ENCODE results near the gene KBTBD4. TPM values are rescaled to one million over a fixed set of nuclear protein-coding genes. Genes with fewer than 3 reads are reported as not detected.

KBTBD4 gene
- total and polyA plus RNA-seq, 2 of the 8 experiments (the other 6 are each of a cell fraction or from before 2014, with no cell fraction given) = 12.0 to 19.5 TPM

DNA sequence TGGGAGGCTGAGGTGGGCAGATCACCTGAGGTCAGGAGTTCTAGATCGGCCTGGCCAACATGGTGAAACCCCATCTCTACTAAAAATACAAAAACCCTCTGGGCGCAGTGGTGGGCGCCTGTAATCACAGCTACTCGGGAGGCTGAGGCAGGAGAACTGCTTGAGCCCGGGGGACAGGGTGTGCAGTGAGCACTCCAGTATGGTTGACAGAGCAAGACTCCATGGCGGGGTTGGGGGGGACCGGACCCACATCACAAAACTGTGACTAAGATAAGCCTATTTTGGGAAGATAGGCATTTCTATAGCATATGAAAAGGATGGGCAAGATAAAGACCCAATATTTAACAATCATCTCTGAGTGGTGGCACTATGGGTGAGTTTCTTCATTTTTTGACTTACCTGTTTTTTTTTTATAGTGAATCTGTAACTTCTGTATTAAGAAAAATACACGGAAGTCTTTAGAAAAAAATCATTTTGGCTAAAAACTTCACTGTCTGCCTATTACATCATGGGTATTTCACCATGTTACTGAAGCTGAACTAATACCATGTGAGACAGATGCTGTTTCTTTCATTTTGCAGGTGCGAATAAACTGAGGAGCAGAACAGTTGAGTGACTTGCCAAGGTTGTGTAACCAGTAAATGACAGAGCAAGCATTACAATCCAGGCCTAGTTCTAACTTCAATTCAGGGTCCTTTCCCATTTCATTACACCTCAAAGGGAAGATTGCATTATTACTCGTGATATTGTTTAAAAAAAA lies 28.3 kb downstream of the KBTBD4 start:
- CTCF ChIA-PET (ENCODE audit: partially characterized antibody) = interaction anchor here (1.5 to 2.3 kb wide), 4 partner anchors 10 to 67 kb away, joined by 3 to 25 read pairs (median 7); no protein-coding TSS in a partner anchor
- H3K56ac ChIP-seq (replicated peaks; ENCODE audit: insufficient read length, low read depth, low read length) = no peak overlapping the region
- no peak overlapping the region for H4K5ac ChIP-seq (ENCODE audit: insufficient read length, low read depth, low read length)
- no peak overlapping the region for H3K9ac ChIP-seq (replicated peaks in 1 of 4; ENCODE audit: extremely low read depth in 1 of 4, low read depth in 3 of 4, low read length in 3 of 4)
- no peak overlapping the region for H4K91ac ChIP-seq (replicated peaks; ENCODE audit: insufficient read length, low read length)
- FAIRE-seq (no peak), DNase-seq (ENCODE audit: low read depth in 1 of 2, low spot score in 2 of 2) (no peak)
- peaks cover 3% of the 10 kb centered on the region; the same call in 1 of the 2 replicates for H3K23me2 ChIP-seq (ENCODE audit: low read depth, low read length)
- H3K4me3 ChIP-seq (ENCODE audit: extremely low read depth in 1 of 4, insufficient read depth in 2 of 4, low read depth in 3 of 4, low read length in 4 of 4) = peak overlapping the region in 1 of 4 experiments; percentile 83; a peak in 1 of 8 replicates
- H2BK5ac ChIP-seq (ENCODE audit: low read depth, low read length) = no peak overlapping the region
- no peak overlapping the region for H3K27ac ChIP-seq (ENCODE audit: low read depth, low read length)
- H3K18ac ChIP-seq (ENCODE audit: extremely low read depth, low read length) = no peak overlapping the region
- no peak overlapping the region for H2AK5ac ChIP-seq (ENCODE audit: low read depth, low read length)
- H3K36me3 ChIP-seq (ENCODE audit: control insufficient read depth in 2 of 4, insufficient read depth in 4 of 4, low read length in 3 of 4) = peaks cover 0 to 6% (median 0%) of the 10 kb centered on the region in 4 experiments; a peak in 1 of 8 replicates
- H3K27me3 ChIP-seq (replicated peaks in 1 of 4; ENCODE audit: control insufficient read depth in 3 of 4, extremely low read depth in 1 of 4, insufficient read depth in 3 of 4, low read length in 3 of 4) = no peaks in the 10 kb centered on the region
- H3K4ac ChIP-seq (replicated peaks; ENCODE audit: insufficient read length, low read depth, low read length) = no peak overlapping the region
- H3K79me1 ChIP-seq (ENCODE audit: low read depth, low read length) = no peaks in the 10 kb centered on the region
- H2AFZ ChIP-seq (ENCODE audit: low read length) = no peak overlapping the region
- no peak overlapping the region for H2BK15ac ChIP-seq (ENCODE audit: low read length)
- 92% methylated on average over 10 of the region's 10 CpGs; no CpG with 5 or more reads in 1 of the 2 experiments for WGBS, 2 experiments (ENCODE audit: extremely low coverage in 1 of 2, insufficient coverage in 1 of 2, insufficient read length in 1 of 2, insufficient replicate concordance in 2 of 2, low coverage in 1 of 2, low lambda C conversion rate in 2 of 2, missing lambda C conversion rate in 1 of 2)
- H2BK20ac ChIP-seq (ENCODE audit: low read length) = no peak overlapping the region
- H3K23ac ChIP-seq (ENCODE audit: insufficient read length) = no peak overlapping the region
- no peak overlapping the region; a peak in 1 of 4 replicates for H3K4me2 ChIP-seq (ENCODE audit: insufficient read depth in 1 of 2, low read depth in 2 of 2, low read length in 2 of 2)
- H2BK12ac ChIP-seq (ENCODE audit: low read depth, low read length) = no peak overlapping the region
- peaks cover 13 to 19% of the 10 kb centered on the region in 2 experiments for H4K20me1 ChIP-seq (replicated peaks in 1 of 2; ENCODE audit: control insufficient read depth in 1 of 2, insufficient read depth in 2 of 2, low read length in 2 of 2)
- H3K9me3 ChIP-seq (ENCODE audit: insufficient read depth in 2 of 2, low read depth in 1 of 2, low read length in 1 of 2) = no peaks in the 10 kb centered on the region
- POLR2A ChIA-PET (ENCODE audit: partially characterized antibody) = interaction anchor here (1.2 to 5.0 kb wide), 8 partner anchors 11 to 50 kb away, joined by 3 to 65 read pairs (median 11); partner anchors contain the start of genes KBTBD4, NDUFS3 and PTPMT1
- H3K4me1 ChIP-seq (replicated peaks in 1 of 4; ENCODE audit: control insufficient read depth in 3 of 4, insufficient read depth in 4 of 4, low read length in 3 of 4) = peaks cover 0 to 2% (median 0%) of the 10 kb centered on the region in 4 experiments; a peak in 1 of 7 replicates
- H4K8ac ChIP-seq (ENCODE audit: extremely low read depth, insufficient read depth, low read length) = no peak overlapping the region
- no peak overlapping the region for H2BK120ac ChIP-seq (replicated peaks; ENCODE audit: low read depth, low read length)
- no peak overlapping the region for H3K14ac ChIP-seq (ENCODE audit: insufficient read length)
- peaks cover 49 to 71% of the 10 kb centered on the region in 2 experiments for H3K79me2 ChIP-seq (ENCODE audit: control insufficient read depth in 1 of 2, insufficient read depth in 2 of 2, low read length in 2 of 2)
- no peak for TF ChIP-seq SP4 (IDR thresholded peaks at IDR 0.05; ENCODE audit: low read length)
- TF ChIP-seq SIX5 (IDR thresholded peaks at IDR 0.05; ENCODE audit: low read depth, low read length) = no peak
- TF ChIP-seq CHD1 (IDR thresholded peaks at IDR 0.05; ENCODE audit: low read depth, low read length) = no peak
- TF ChIP-seq EP300 (IDR thresholded peaks at IDR 0.05; ENCODE audit: borderline replicate concordance in 1 of 2, low read depth in 2 of 2, low read length in 2 of 2) = no peak
- no peak for TF ChIP-seq TBP (IDR thresholded peaks at IDR 0.05; ENCODE audit: low read depth, low read length)
- no peak for TF ChIP-seq SP2 (IDR thresholded peaks at IDR 0.05; ENCODE audit: low read length)
- no peak for TF ChIP-seq CTBP2 (IDR thresholded peaks at IDR 0.05; ENCODE audit: borderline replicate concordance, insufficient read depth, insufficient read length, low read length)
- no peak for TF ChIP-seq SUZ12 (IDR thresholded peaks at IDR 0.05; ENCODE audit: low read length)
- no peak for TF ChIP-seq CHD2 (IDR thresholded peaks at IDR 0.05; ENCODE audit: low read length)
- no peak for TF ChIP-seq TAF1 (IDR thresholded peaks at IDR 0.05; ENCODE audit: low read depth, low read length)
- TF ChIP-seq KDM5A (IDR thresholded peaks at IDR 0.05; ENCODE audit: low read length) = no peak
- TF ChIP-seq YY1 (IDR thresholded peaks at IDR 0.05; ENCODE audit: low read depth, low read length) = no peak
- TF ChIP-seq TEAD4 (IDR thresholded peaks at IDR 0.05; ENCODE audit: low read depth, low read length) = no peak
